GM20431 (cell line): Measurements from ENCODE around the gene PALM.
"Not testable (repeated sequence)": the region's sequence is repeated elsewhere in the genome, so short reads cannot be mapped to it uniquely, and the experiment has no call there.

Source experiments
- in situ Hi-C: fragments of 300-500 bp; cut with MseI, MboI; formaldehyde crosslinking; loops from one replicate; pipeline ENCODE4 v1.15.0; 2020; ENCODE audit warnings: low sequenced_read_pairs; ENCODE audit not compliant: unreplicated experiment

Gene PALM

GRCh38 chr19:726993-727956 is 18.5 kb downstream of the PALM start:
- in situ Hi-C loops = no loop called here

DNA sequence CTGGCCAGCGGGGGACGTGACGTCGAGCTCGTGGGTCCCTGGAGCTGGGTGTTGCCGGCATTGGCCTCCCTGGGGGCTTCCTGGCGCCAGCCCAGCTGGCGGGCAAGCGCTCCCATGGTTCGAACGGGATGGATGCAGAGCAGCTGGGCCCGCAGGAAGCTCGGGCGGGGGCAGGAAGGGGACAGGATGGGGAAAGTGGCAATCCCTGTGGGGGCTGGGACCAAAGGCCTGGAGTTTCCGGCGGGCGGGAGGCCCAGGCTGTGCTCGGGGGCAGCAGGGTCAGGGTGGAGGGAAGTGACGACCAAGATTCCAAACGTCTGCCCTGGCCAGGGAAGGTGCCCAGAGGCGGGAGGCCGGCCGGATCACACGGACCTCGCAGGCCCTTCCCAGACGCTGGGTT is 19.3 kb downstream of the PALM start:
- in situ Hi-C loops = no loop called here

GRCh38 chr19:729564-729963 is 20.8 kb downstream of the PALM start:
- in situ Hi-C loops = not testable (repeated sequence)

- in situ Hi-C loops = loop anchor here (10.0 kb wide), 1 partner anchor 65 kb away; the partner anchor contains the start of gene RNF126
Measured at GRCh38 chr19:729965-730668, 21.4 kb downstream of the PALM start.

GRCh38 chr19:731000-731399 is 22.3 kb downstream of the PALM start:
- in situ Hi-C loops = loop anchor here (10.0 kb wide), 1 partner anchor 66 kb away; the partner anchor contains the start of gene RNF126

DNA sequence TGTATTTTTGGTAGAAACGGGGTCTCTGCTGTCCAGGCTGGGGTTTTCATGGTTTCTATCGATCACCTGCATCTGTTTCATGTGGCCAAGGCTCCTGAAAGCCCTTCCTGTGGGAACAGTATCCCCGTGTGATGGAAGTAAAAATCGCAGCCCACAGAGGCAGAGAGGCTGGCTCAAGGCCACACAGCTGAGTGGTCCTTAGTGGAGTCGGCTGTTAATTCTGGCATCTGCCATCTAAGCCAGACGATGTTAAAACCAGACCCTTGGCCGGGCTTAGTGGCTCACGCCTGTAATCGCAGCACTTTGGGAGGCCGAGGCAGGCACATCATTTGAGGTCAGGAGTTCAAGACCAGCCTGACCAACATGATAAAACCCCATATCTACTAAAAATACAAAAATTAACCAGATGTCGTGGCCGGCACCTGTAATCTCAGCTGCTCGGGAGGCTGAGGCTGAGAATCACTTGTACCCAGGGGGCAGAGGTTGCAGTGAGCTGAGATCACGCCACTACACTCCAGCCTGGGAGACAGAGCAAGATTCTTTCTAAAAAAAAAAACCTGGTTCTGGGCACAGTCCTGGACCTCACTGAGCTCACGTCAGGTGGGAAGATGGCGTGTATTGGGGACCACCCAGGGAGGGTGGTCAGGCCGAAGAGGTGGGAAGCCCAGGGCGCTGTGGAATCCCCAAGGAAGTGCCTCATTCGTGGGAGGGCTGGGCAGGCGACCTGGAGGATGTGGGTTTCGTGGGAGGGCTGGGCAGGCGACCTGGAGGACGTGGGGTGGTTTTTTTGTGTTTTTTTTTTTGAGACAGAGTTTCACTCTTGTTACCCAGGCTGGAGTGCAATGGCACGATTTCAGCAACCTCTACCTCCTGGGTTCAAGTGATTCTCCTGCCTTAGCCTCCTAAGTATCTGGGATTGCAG is 23.7 kb downstream of the PALM start:
- in situ Hi-C loops = loop anchor here (10.0 kb wide), 1 partner anchor 68 kb away; the partner anchor contains the start of gene RNF126

GRCh38 chr19:734716-735115 is 26.0 kb downstream of the PALM start:
- in situ Hi-C loops = loop anchor here (10.0 kb wide), 1 partner anchor 70 kb away; the partner anchor contains the start of gene RNF126

DNA sequence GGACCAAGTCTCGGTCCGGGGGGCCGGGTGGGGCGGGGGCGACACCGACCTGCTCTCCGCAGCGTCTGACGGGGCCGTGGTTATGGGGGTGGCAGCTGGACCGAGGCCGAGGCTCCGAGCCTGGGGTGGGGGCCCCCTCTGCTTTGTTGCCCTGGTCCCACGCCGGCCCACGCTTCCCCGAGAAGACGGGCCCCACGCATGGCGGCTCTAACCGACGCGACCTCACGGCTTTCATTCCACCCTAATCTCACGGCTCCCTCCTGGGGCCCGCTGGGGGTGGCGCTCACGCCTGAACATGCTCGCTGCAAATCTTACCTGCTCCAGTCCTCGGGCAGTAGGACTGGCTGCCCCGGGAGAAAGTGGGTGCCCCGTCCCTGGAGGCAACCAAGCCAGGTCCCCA is 27.4 kb downstream of the PALM start:
- in situ Hi-C loops = loop anchor here (10.0 kb wide), 1 partner anchor 71 kb away; the partner anchor contains the start of gene RNF126

GRCh38 chr19:737591-738093 is 28.9 kb downstream of the PALM start:
- in situ Hi-C loops = loop anchor here (10.0 kb wide), 1 partner anchor 73 kb away; the partner anchor contains the start of gene RNF126

DNA sequence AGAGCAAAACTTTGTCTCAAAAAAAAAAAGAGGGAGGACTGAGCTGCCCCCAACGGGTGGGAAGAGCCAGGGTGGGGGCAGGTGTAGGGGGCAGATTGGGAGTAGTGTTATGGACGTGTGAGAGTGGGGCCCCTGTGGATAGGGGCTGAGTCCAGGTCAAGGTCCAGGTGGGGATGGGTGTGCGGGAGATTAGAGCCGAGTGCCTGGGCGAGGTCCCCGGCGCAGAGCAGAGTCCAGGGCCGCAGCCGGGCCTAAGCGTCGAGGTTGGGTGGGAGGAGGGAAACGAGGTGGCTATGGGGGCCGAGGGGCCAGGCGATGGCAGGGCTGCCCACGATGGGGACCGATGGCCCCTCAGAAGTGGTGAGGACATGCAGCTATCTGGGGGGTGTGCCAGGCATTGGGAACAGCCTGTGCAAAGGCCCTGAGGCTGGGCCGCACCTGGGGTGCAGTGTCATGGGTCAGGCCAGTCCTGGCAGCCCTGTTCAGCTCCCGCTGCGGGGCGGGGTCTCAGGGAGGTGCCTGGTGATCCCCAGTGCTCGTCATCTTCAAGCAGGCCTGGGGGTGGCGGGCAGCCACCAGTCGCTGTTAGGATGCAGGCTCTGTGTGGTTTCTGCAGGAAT is 29.9 kb downstream of the PALM start:
- in situ Hi-C loops = loop anchor here (10.0 kb wide), 1 partner anchor 74 kb away; the partner anchor contains the start of gene RNF126

DNA sequence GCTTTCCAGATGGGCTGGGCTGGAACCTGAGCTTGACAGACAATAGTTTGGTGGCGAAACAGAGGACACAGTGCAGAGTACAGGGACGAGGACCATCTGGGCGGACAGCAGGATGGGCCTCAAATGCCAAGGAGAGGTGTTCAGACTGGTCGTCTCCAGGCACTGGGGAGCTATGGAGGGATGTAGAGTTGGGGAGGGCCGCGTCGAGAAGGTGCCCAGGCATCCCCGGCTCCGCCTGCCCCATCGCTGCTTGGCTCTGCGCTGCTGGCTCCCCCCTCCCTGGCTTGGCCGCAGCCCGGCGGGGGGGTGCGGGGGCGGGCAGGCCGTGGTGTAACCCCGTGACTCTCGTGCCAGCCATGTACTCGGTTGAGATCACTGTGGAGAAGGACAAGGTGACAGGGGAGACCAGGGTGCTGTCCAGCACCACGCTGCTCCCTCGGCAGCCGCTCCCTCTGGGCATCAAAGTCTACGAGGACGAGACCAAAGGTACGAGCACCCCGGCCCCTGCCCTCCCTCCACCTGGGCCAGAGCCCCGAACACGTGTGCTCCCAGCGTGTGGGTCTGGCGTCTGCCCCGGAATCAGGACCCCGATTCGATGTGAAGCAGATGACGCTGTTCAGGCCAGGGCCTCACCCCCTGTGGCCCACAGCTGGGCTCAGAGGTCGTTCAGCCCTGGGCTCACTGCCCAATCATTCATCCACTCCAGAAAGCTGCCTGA is 31.4 kb downstream of the PALM start:
- in situ Hi-C loops = loop anchor here (10.0 kb wide), 1 partner anchor 75 kb away; the partner anchor contains the start of gene RNF126

DNA sequence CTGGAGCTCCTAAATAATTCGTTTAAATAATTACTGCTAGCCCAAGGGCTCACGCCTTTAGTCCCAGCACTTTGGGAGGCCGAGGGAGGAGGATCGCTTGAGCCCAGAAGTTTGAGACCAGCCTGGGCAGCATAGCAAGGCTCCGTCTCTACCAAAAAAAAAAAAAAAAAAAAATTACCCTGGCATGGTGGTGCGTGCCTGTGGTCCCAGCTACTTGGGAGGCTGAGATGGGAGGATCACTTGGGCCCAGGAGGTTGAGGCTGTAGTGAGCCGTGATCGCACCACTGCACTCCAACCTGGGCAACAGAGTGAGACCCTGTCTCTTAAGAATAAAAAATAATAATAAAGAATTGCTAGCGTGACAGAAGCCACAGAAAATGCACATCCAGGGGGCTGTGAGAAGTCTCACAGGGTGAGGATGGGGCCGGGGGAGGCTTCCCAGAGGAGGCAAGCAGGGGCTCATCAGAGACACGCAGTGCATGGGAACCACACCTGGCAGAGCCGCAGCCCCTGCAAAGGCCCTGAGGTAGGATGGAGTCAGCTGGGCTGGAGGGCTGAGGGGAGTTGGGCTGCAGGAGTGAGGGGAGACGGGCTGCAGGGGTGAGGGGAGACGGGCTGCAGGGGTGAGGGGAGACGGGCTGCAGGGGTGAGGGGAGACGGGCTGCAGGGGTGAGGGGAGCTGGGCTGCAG is 32.2 kb downstream of the PALM start:
- in situ Hi-C loops = not testable (repeated sequence)

GRCh38 chr19:741506-742131 is 32.9 kb downstream of the PALM start:
- in situ Hi-C loops = no loop called here

GRCh38 chr19:742540-743075 is 33.9 kb downstream of the PALM start:
- in situ Hi-C loops = no loop called here

GRCh38 chr19:743168-743687 is 34.5 kb downstream of the PALM start:
- in situ Hi-C loops = no loop called here

DNA sequence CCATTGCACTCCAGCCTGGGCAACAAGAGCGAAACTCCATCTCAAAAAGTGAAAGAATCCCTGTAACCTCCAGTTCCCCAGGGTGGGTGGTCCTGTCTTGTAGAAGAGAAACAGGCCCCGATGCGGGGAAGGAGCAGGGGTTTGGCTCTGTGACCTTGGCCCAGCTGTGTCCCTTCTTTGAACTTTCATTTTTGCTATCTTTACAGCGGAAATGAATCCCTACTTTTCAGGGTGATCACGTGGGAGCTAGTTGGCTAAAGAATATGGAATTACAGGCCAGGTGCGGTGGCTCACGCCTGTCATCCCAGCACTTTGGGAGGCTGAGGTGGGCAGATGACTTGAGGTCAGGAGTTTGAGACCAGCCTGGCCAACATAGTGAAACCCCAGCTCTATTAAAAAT is 36.4 kb downstream of the PALM start:
- in situ Hi-C loops = not testable (repeated sequence)
